Measurements from ENCODE around the gene TNS3.

GRCh38 chr7:47292832-47293309, 289.0 kb downstream of the TNS3 start:
- no peak for TF ChIP-seq GABPA (IDR thresholded peaks at IDR 0.05; ENCODE audit: low read depth)
- TF ChIP-seq, protein P1, sequence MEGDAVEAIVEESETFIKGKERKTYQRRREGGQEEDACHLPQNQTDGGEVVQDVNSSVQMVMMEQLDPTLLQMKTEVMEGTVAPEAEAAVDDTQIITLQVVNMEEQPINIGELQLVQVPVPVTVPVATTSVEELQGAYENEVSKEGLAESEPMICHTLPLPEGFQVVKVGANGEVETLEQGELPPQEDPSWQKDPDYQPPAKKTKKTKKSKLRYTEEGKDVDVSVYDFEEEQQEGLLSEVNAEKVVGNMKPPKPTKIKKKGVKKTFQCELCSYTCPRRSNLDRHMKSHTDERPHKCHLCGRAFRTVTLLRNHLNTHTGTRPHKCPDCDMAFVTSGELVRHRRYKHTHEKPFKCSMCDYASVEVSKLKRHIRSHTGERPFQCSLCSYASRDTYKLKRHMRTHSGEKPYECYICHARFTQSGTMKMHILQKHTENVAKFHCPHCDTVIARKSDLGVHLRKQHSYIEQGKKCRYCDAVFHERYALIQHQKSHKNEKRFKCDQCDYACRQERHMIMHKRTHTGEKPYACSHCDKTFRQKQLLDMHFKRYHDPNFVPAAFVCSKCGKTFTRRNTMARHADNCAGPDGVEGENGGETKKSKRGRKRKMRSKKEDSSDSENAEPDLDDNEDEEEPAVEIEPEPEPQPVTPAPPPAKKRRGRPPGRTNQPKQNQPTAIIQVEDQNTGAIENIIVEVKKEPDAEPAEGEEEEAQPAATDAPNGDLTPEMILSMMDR (IDR thresholded peaks at IDR 0.05; ENCODE audit: insufficient read depth, low read length): no peak

Measured in HL-60 (cell line).